Loucy (cell line): ENCODE results near the gene TTLL7.

ENCODE experiments used
- CTCF ChIP-seq: fragments of 200-600 bp; sonication (generic); conservative IDR thresholded peaks from 2 replicates; pipeline ENCODE4 v1.5.1; 2014; ENCODE audit warnings: mild to moderate bottlenecking, antibody characterized with exemption, low read length
- EZH2phosphoT487 ChIP-seq: fragments of 200-600 bp; IDR thresholded peaks from 2 replicates; pipeline ENCODE4 v1.6.1; 2018; ENCODE audit warnings: antibody characterized with exemption, mild to moderate bottlenecking, moderate library complexity, borderline replicate concordance

GRCh38 chr1:83985048-83985447, 13.9 kb downstream of the TTLL7 start:
- no peak for TF ChIP-seq CTCF
- no peak for TF ChIP-seq EZH2phosphoT487
